Ascending aorta (tissue), 2 donors: ENCODE results near the gene UNK. TPM values are rescaled to one million over a fixed set of nuclear protein-coding genes. Genes with fewer than 3 reads are reported as not detected.

Source experiments
- DNase-seq, 2 donors: peaks; one replicate each; pipeline ENCODE4 v3.0.0-alpha.2; 2019; ENCODE audit warnings: low spot score in 2 of 2
- H3K27ac ChIP-seq, 2 donors: fragments of 200-600 bp; sonication (generic); one replicate each; pipeline ENCODE4 v1.5.1; 2016 to 2017; ENCODE audit warnings: mild to moderate bottlenecking in 1 of 2
- H3K27me3 ChIP-seq: fragments of 200-600 bp; sonication (generic); one replicate; pipeline ENCODE4 v1.5.1; 2017
- H3K36me3 ChIP-seq, 2 donors: fragments of 200-600 bp; sonication (generic); one replicate each; pipeline ENCODE4 v1.5.1; 2016
- H3K4me1 ChIP-seq, 2 donors: fragments of 200-600 bp; sonication (generic); one replicate each; pipeline ENCODE4 v1.5.1; 2016 to 2017; ENCODE audit warnings: mild to moderate bottlenecking in 1 of 2
- H3K4me3 ChIP-seq, 2 donors: fragments of 200-600 bp; sonication (generic); one replicate each; pipeline ENCODE4 v1.5.1; 2016 to 2017; ENCODE audit warnings: mild to moderate bottlenecking in 1 of 2
- H3K9me3 ChIP-seq, 2 donors: fragments of 200-600 bp; sonication (generic); one replicate each; pipeline ENCODE4 v1.5.1; 2016
- intact Hi-C: fragments of 100-400 bp; cut with DNase I; formaldehyde crosslinking; loops from one replicate; pipeline ENCODE4 v1.15.1; 2023
- total RNA-seq: library from RNA; depleted of rRNA; stranded (reverse); fragments of >200 nt; gene quantifications from one replicate; pipeline ENCODE4 v1.1.0, GENCODE V29; 2016
- TF ChIP-seq, protein P1 (sequence below), 3 experiments: fragments of 200-600 bp in 2 of 3; fragments of 450-650 bp in 1 of 3; sonication (generic) in 2 of 3; IDR thresholded peaks; one replicate each; pipeline ENCODE4 v1.5.1; 2016 to 2019; ENCODE audit warnings: antibody characterized with exemption in 3 of 3, mild to moderate bottlenecking in 1 of 3, moderate library complexity in 1 of 3

UNK gene, protein sequence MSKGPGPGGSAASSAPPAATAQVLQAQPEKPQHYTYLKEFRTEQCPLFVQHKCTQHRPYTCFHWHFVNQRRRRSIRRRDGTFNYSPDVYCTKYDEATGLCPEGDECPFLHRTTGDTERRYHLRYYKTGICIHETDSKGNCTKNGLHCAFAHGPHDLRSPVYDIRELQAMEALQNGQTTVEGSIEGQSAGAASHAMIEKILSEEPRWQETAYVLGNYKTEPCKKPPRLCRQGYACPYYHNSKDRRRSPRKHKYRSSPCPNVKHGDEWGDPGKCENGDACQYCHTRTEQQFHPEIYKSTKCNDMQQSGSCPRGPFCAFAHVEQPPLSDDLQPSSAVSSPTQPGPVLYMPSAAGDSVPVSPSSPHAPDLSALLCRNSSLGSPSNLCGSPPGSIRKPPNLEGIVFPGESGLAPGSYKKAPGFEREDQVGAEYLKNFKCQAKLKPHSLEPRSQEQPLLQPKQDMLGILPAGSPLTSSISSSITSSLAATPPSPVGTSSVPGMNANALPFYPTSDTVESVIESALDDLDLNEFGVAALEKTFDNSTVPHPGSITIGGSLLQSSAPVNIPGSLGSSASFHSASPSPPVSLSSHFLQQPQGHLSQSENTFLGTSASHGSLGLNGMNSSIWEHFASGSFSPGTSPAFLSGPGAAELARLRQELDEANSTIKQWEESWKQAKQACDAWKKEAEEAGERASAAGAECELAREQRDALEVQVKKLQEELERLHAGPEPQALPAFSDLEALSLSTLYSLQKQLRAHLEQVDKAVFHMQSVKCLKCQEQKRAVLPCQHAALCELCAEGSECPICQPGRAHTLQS
- total RNA-seq: 73.9 TPM

DNA sequence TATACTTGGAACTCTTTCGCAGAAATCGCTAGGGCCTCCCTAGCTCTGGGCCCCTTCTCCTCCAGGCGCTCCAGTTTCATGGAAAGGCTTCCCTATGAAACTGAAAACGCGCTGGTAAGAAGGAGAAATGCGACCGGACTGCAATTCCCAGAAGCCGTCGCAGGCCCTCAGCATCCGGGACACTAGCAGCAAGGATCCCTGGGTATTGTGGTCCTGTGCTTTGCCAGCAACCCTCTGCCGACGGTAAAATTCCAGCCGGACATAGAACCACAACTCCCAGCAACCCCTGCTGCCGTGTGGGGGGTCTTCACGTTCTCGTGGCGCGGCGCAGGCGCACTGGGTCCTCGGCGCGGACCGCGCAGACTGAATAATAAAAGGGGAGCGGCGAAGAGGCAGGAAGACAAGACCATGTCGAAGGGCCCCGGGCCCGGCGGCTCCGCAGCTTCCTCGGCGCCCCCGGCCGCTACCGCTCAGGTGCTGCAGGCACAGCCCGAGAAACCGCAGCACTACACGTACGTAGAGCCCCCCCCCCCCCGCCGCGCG is at the start of gene UNK:
Gene UNK (plus strand): TSS at position 334 of the 543 bp plus-strand sequence. CDS start 75 bp downstream, at position 409.
- H3K27me3 ChIP-seq: no peaks in the 10 kb centered on the region
- peak within 1 kb of the TSS; percentile 99 for H3K27ac ChIP-seq
- TF ChIP-seq, protein P1, sequence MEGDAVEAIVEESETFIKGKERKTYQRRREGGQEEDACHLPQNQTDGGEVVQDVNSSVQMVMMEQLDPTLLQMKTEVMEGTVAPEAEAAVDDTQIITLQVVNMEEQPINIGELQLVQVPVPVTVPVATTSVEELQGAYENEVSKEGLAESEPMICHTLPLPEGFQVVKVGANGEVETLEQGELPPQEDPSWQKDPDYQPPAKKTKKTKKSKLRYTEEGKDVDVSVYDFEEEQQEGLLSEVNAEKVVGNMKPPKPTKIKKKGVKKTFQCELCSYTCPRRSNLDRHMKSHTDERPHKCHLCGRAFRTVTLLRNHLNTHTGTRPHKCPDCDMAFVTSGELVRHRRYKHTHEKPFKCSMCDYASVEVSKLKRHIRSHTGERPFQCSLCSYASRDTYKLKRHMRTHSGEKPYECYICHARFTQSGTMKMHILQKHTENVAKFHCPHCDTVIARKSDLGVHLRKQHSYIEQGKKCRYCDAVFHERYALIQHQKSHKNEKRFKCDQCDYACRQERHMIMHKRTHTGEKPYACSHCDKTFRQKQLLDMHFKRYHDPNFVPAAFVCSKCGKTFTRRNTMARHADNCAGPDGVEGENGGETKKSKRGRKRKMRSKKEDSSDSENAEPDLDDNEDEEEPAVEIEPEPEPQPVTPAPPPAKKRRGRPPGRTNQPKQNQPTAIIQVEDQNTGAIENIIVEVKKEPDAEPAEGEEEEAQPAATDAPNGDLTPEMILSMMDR (IDR thresholded peaks at IDR 0.05): no peak
- DNase-seq: peak; percentile 94 to 99
- H3K36me3 ChIP-seq: no peaks in the 10 kb centered on the region
- H3K4me3 ChIP-seq: peak within 1 kb of the TSS; percentile 72 to 73
- intact Hi-C loops: loop anchor here (1.0 to 2.0 kb wide), 4 partner anchors 42 to 112 kb away; partner anchors contain the start of genes TRIM47, TRIM65 and WBP2
- H3K4me1 ChIP-seq: peaks cover 4 to 33% of the 10 kb centered on the region in 2 donors
- H3K9me3 ChIP-seq: no peaks in the 10 kb centered on the region

DNA sequence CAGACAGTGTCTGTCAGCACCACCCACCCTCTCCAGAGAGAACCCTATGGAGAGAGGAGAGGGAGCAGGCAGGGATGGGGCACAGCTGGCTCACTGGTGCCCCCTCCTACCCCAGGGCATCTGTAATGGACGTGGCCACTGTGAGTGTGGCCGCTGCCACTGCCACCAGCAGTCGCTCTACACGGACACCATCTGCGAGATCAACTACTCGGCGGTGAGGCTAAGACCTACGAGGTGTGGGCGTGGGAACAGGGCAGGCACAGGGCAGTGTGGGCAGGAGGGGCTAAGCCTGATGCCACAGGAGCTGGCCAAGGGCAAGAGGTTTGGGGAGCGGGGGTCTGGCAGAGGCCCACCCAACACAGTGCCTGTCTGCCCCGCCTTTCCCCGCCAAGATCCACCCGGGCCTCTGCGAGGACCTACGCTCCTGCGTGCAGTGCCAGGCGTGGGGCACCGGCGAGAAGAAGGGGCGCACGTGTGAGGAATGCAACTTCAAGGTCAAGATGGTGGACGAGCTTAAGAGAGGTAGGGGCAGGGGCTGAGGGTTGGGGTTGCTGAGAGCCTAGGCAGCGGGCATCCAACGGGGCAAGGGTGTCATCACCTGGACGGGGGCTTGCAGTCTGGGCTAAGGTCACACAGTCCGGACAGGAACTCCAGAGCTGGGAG is 48.3 kb upstream of the UNK start:
- Histone ChIP-seq H3K36me3 (no peaks in the 10 kb centered on the region), H3K4me3 (no peak overlapping the region), H3K27me3 (no peaks in the 10 kb centered on the region), H3K27ac (no peak overlapping the region), H3K4me1 (no peaks in the 10 kb centered on the region), H3K9me3 (no peaks in the 10 kb centered on the region)
- no peak for DNase-seq
- intact Hi-C loops: no loop called here
- TF ChIP-seq, protein P1 (IDR thresholded peaks at IDR 0.05): no peak

DNA sequence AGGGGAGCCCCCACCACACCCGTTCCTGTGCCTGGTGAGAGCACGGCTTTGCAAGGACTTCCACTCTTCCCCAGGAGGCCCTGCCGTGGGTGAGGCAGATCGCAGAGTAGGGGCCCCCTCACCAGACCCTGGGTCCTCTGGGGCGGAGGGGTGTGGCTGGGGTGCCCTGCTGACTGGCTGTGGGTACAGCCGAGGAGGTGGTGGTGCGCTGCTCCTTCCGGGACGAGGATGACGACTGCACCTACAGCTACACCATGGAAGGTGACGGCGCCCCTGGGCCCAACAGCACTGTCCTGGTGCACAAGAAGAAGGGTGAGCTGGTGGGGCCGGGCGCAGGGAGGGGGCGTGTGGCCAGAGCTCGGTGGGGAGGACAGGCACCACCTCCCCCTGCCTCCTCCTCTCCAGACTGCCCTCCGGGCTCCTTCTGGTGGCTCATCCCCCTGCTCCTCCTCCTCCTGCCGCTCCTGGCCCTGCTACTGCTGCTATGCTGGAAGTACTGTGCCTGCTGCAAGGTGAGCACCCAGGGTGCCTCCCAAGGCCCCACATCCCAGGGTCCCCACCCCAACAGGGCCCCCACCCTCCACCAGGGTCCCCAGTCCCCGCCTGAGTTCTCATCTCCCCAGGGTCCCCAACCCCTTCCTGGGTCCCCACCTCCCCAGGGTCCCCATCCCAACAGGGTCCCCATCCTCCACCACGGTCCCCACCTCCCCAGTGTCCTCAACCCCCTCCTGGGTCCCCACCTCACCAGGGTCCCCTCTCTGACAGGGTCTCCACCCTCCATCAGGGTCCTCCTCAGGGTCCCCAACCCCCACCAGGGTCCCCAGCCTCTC is 47.3 kb upstream of the UNK start:
- Histone ChIP-seq H3K4me1 (no peaks in the 10 kb centered on the region), H3K27me3 (no peaks in the 10 kb centered on the region), H3K36me3 (no peaks in the 10 kb centered on the region), H3K27ac (no peak overlapping the region), H3K4me3 (no peak overlapping the region), H3K9me3 (no peaks in the 10 kb centered on the region)
- TF ChIP-seq, protein P1 (IDR thresholded peaks at IDR 0.05): no peak
- intact Hi-C loops: no loop called here
- no peak for DNase-seq

DNA sequence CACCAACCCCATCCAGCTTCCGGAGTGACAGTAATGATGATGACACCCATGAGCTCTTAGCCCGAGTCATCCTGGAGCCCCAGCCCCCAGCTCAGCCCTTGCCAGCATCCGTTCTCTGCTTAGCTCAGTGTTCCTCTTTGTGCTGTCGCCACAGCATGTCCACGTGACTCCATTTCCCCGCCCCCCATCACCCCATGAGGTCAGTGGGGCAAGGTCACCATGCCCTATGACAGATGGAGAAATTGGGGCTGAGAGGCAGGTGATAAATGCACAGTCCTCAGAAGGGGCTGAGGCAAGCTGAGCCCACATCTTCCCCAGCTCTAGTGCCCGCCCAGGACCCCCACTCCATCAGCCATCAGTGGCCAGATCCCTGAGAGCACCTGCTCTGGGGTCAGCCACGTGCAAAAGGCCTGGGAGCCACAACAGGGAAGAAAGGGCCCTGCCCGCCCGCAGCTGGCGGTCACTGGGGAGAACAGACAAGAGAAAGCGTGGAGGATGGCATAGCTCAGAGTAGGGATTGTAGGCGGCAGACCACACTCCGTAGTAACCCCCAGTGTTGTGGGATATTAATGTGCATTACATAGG is 46.3 kb upstream of the UNK start:
- no peak for DNase-seq
- intact Hi-C loops: no loop called here
- Histone ChIP-seq H3K27me3 (no peaks in the 10 kb centered on the region), H3K4me1 (no peaks in the 10 kb centered on the region), H3K27ac (no peak overlapping the region), H3K4me3 (no peak overlapping the region), H3K9me3 (no peaks in the 10 kb centered on the region), H3K36me3 (no peaks in the 10 kb centered on the region)
- TF ChIP-seq, protein P1 (IDR thresholded peaks at IDR 0.05): no peak
